Upper lobe of left lung (tissue), 4 donors: Measurements from ENCODE around the gene ADTRP.

ENCODE experiments used
- CTCF ChIP-seq, 6 experiments: fragments of 450-650 bp in 4 of 6; fragments of 200-600 bp in 2 of 6; sonication (generic) in 2 of 6; IDR thresholded peaks; one replicate each; pipeline ENCODE4 v1.5.1; 2016 to 2019; ENCODE audit warnings: antibody characterized with exemption in 6 of 6
- EP300 ChIP-seq, 4 donors: sonication (generic); formaldehyde crosslinking; IDR thresholded peaks; one replicate each; pipeline ENCODE4 v1.5.1; 2017; ENCODE audit warnings: antibody characterized with exemption in 4 of 4, control low read depth in 2 of 4
- POLR2A ChIP-seq, 4 donors: fragments of 450-650 bp; IDR thresholded peaks; one replicate each; pipeline ENCODE4 v1.5.1; 2016 to 2017; ENCODE audit warnings: antibody characterized with exemption in 4 of 4, mild to moderate bottlenecking in 2 of 4
- POLR2AphosphoS5 ChIP-seq, 2 donors: sonication (generic); formaldehyde crosslinking; IDR thresholded peaks; one replicate each; pipeline ENCODE4 v1.5.1; 2017; ENCODE audit warnings: antibody characterized with exemption in 2 of 2

- no peak for TF ChIP-seq POLR2A (IDR thresholded peaks at IDR 0.05)
- TF ChIP-seq CTCF (IDR thresholded peaks at IDR 0.05) = no peak
- no peak for TF ChIP-seq POLR2AphosphoS5 (IDR thresholded peaks at IDR 0.05)
- no peak for TF ChIP-seq EP300 (IDR thresholded peaks at IDR 0.05)
Observed at GRCh38 chr6:11780097-11780428, 1.5 kb upstream of the ADTRP start.
